K562 treated with DMSO at 1 percent for 48 hours (cell line): ENCODE measurements around the gene CCNG1. TPM values are rescaled to one million over a fixed set of nuclear protein-coding genes. Genes with fewer than 3 reads are reported as not detected.

ENCODE experiments used
- total RNA-seq: library from RNA; unstranded; fragments of 300-600 nt; gene quantifications from 2 replicates; pipeline ENCODE4 v1.2.3, GENCODE V29; 2022; ENCODE audit warnings: low replicate concordance; ENCODE audit errors: extremely low read depth

Gene CCNG1
- total RNA-seq, result not detected in 2 replicates

DNA sequence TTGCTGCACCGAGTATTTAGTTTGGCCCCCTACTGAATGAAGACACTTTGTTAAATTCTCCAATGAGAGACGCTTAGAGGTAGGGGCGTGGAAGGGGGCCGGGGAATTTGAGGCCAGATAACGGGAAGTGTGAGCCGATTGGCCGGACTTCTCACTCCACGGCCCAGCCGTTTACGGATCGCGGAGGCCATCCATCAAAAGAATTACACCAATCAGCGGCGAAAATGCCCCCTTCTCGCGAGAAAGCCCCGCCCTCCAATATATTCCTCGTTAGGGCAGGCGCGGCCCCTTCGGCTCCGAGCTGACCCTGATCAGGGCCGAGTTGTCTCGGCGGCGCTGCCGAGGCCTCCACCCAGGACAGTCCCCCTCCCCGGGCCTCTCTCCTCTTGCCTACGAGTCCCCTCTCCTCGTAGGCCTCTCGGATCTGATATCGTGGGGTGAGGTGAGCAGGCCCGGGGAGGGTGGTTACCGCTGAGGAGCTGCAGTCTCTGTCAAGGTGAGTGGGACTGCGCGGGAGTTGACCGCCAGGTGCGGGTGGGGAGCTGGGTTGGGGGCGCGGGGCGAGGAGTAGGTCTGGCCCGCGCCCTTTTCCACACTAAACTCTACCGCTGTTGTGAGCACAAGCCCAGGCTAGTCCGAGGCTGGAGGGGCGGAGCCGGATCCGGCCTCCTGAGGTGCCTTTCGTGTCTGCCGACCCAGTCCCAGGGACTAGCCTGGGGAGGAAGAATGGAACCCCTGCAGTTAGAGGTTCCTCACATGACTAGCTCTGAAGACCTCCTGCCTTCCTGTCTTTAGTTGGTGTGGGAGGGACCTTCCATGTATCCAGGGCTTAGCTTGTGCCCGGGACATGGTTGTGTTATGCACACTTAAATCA lies at the start of gene CCNG1:
Gene CCNG1 (plus strand): TSS at position 287 of the 874 bp plus-strand sequence. CDS start 1,662 bp downstream, outside the sequence.

GRCh38 chr5:163459819-163460561 lies 22.6 kb downstream of the CCNG1 start, which contains the start of gene NUDCD2:
NUDCD2 (minus strand) TSS chr5:163460102; CDS start chr5:163460050, 52 bp downstream.

DNA sequence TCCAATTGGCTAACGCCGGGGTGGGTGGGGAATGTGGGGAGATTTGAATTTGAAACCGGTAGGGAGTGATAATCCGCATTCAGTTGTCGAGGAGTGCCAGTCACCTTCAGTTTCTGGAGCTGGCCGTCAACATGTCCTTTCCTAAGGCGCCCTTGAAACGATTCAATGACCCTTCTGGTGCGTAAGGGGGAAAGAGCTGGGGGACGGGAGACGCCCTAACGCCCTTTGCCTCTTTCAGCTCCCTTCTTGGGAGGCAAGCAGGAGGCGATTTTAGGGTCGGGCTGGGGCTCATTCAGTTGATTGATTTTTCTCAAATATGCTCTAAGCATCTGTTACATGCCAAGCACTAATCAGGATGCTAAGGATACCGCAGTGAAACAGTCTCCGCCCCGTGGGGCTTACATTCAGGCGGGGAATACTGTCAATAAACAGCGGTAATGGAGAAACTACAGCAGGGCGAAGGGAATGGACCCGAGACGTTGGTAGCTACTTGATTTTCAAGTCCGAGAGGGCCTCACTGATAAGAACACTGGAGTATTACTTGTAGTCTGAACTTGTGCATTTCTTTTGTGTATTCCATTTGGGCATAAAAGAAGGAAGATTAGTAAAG lies 23.3 kb downstream of the CCNG1 start, which contains the start of gene HMMR:
Gene HMMR (plus strand): TSS at position 71 of the 610 bp plus-strand sequence. CDS start 61 bp downstream, at position 132.

Other genes starting within 250 kb of the CCNG1 start
- gene NUDCD2, start 22.5 kb downstream of the CCNG1 start, total RNA-seq, result not detected in 2 replicates
- gene HMMR, start 23.0 kb downstream of the CCNG1 start, total RNA-seq, result not detected in 2 replicates
- gene MAT2B, start 68.0 kb downstream of the CCNG1 start, total RNA-seq, result not detected in 2 replicates